Stimulated activated naive CD4-positive, alpha-beta T cell (primary cell): Measurements from ENCODE around the gene TRAF1.

ENCODE experiments used
- DNase-seq, 6 experiments: peaks; one replicate each; lab custom pipeline; 2025; lab: John Stamatoyannopoulos, UW

The TRAF1 gene

DNA sequence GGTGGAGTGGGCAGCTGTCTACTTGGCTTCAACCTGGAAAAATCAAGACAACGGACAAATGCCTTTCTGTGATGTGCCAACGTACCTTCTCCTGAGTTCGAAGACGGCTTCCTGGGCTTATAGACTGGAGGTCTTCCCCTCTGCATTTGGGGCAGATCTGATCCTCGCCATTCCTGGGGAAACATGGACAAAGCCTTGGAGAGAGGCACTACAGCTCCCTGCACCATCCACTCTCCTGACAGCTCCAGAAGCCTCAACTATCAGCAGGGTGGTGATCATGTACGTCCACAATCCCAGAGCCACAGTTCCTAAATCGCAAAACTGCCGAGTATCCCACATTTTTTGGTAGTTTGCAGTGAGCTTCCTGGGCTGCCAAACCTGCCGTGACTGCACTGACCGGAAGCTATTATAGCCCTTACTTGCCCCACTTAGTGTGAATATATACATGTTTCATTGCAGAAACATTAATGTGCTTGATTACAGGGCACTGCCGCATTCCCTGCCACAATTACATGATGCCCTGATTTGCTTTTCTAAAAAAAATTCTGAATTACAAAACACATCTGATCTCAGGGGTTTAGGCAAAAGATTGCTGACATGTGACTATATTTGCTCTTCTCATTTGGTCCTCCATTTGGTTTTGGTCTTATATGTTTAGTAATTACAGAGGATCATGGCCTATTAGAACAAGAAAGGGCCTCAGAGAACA is 2.8 kb downstream of the TRAF1 start:
- DNase-seq = no peak

DNA sequence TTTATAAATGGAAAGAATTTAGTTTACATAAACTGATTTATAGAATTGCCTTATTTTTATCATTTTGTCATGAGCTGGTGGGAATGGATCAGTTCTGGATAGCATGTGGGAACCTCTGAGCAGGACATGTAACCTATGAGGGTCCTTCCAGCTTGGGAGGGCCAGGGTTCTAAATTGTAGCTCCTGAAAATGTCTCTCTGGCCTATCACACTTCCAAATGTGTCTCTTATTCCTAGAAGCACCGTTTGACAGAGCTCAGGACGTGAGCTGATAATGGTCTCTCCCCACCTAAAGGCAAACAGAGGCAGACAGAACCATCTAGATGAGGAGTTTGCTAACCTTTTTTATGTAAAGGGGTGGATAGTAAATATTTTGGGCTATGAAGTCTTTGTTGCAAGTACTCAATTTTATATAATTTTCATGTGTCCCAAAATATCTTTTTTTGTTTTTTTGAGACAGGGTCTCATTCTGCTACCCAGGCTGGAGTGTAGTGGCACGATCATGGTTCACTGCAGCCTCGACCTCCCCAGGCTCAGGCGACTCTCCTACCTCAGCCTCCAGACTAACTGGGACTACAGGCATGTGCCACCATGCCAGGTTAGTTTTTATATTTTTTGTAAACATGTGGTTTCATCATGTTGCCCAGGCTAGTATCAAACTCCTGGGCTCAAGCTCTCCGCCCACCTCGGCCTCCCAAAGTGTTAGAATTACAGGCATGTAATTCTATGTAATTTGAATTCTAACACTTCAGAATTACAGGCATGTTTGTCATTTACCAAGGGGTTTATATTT is 4.0 kb downstream of the TRAF1 start:
- DNase-seq = no peak

DNA sequence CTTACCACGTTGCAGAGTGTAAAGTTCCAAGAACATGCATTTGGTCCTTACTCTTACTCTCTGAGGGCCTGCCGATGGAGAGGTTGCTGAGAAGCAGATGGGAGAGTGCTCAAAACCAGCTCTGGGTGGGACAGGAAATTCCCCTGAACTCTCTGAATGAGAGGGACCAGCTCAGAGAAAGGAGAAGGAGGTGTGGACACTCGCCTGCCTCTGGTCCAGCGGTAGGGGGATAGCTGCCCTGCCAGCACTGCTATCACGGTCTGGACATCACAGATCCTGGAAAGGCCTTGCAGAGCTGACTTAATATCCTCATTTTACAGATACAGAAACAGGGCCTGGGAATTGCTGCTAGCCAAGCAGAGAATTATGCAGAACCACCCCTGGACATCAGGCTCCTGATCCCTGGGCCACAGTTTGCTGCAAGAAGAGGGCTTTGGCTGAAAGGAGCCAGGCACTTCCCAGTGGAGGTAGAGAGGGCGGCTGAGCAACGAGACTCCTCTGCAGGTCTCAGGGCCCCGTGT is 4.9 kb downstream of the TRAF1 start:
- DNase-seq = no peak

DNA sequence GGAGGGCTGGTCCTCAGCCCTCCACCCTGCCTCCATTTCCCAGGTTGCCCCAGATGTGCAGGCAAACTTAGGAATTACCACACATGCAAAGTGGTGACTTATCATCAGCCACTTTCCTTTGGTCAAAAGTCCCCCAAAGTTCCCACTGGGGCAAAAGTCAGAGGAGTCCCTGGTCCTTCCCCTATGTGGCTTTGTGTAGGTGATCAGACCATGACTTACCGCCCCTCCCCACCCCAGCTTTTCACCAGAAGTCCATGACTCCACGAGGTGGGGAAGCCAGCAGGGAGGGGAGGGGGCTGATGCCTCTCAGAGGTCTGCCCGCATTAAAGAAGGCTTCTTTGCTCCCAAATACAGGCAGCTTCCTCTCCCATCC is 5.8 kb downstream of the TRAF1 start:
- no peak for DNase-seq

DNA sequence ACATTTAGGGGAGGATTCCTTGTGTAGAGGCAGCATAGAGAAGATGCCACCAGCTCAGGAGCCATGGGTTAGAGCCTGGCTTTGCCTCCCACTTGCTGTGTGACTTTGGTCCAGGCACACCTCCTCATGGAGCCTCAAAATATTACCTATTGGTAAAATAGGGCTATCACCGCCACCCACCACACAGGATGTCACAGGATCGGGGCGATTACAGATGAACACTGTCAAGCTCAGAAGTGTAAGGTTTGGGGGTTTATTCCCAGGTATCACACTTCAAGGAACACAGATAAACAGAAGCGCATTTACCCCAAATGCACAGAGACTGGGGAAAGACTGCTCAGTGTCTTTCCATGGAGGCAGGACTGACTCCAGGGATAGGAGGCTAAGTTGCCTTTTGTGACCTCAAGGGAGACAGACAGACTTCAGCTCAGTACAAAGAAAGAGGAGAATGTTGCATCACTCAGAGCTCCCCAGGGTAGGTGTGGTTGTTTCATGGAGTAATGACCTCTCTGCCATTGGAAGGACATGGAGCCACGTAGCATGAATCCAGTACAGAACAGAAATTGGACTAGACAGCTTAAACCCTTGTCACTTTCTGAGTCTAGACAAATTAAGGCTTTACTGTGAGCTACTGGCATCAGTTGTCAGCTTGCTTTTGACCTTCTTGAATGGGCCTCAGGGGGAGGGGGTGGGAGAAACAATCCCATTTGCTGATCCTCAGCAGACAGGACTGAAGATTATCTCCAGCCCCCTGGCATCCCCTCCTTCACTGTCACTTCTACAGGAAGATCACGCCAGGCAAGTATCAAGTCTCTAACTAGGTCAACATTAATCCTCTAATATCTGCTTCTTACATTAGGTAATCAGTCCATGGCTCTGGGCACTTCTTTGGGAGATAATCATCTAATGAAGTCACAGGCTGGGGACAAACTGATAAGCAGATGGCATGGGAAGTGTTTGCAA is 6.5 kb downstream of the TRAF1 start:
- no peak for DNase-seq

DNA sequence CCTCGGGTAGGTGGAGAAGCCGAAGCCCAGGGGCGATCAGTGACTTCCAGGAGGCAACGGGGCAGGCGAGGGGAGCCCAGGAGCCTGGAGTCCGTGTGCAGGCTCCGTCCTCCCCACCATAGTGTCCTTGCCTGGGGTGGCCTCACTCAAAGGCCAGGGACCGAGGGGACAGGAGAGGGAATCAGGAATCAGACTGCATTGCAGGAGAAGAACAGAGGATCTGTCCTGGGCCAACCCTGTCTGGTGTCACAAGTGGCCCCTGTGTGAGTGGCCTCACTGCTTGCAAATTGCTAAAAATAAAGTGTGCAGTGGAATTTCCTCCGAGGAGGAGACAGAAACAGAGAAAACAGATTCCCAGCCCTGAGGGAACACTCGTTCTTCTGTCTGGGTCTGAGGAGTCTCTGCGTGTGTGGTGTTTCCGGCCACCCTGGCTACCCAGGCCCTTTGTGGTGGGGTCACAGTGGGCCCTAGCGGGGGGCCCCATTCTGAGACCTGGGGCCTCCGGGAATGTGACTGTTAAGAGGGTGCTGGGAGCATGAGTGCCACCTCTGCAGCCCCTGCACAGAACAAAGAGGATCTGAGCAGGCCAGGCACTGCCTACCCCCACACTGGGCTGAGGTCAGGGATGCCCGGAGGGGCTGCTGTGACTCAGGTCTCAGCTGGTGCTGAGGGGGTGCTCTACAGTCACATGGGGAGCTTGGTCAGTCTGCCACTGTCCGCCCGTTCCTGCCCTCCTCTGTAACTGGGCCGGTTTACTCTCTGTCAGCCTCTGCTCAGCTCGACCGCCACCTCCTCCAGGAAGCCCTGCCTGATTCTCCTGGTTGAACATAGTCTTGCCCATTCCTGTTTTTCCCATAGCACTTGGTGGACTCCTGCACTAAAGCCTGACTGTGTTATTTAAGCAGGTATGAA is 7.4 kb downstream of the TRAF1 start:
- DNase-seq = no peak

DNA sequence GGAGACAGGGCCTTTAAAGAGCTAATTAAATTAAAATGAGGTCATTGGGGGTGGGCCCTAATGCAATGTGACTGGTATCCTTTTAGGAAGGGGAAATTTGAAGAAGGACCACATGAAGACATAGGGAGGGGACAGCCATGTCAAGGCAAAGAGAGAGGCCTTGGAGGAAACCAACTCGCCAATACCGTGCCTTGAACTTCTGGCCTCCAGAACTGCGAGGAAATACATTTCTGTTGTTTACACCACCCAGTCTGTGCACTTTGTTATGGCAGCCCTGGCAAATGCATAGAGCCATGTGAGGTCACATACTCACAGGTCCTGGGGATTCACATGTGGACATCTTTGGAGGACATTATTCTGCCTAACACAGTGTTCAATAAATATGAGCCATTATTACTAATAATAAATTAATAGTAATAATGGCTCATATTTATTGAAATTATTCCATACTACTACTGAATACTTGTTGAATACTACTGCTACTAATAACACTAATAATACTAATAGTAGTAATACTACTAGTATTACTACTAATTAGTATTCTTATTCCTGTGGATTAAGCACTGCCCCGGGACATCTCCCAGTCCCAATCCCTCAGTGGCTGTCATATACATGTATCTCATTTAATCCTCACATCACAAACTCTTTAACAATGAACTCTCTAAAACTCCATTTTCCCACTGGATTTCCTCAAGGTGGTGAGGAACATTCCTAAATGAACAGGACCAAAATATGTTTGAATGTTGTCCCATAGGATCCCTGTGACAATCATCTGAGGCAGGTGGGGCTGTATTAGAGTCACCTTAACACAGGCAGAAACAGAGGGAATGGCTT is 8.4 kb downstream of the TRAF1 start:
- DNase-seq = no peak

DNA sequence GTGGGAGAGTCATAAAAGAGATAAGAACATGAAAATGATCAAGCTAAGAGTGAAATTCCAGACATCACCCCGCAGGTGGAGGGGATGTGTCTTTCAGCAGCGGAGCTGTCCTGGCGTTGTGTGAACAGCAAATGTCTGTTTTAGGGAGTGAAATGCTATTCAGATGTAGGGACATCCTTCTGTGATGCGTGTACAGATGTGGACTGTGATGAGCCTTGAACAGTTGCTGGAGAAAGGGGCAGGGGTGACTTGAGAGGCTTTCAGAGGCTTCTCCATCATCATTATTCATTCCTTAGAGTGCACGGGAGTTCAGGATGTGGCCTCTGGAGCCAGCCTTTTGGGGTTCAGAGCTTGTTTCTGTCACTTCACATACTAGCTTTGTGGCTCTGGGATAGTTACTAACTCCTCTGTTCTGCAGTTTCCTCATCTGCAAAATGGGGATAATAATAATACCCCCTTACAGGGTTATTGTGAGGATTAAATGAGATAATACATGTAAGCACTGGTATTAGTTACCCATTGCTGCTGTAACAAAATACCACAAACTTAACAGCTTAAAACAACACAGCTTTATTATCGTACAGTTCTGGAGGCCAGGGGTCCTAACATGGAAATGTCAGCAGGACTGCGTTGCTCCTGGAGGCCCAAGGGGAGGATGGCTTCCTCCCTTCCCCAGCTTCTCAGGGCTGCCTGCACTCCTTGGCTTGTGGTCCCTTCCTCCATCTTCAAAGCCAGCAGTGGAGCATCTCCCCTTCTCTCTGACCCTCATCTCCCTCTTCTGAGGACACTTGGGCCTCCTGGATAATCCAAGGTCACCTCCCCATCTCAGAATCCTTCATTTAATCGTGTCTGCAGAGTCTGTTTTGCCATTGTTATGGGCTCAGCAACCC is 9.4 kb downstream of the TRAF1 start:
- no peak for DNase-seq

DNA sequence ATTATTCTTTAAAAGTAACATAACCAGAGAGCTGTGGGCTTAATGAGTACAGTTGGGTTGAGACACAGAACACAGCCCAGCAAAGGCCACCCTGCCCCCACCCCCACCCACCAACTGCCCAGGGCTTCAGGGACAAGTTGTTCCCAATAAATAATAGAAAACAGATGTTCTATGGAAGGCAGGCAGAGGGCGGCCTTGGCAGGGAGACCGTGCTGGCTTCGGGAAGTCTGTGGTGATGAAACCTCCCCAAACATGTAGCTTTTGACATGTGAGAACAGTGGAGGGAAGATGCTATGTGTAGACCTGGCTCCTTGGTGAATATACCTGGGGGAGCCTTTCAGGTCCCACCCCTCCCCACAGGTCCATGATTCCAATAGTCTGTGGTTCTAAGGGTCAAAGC is 10.0 kb downstream of the TRAF1 start:
- DNase-seq = no peak

DNA sequence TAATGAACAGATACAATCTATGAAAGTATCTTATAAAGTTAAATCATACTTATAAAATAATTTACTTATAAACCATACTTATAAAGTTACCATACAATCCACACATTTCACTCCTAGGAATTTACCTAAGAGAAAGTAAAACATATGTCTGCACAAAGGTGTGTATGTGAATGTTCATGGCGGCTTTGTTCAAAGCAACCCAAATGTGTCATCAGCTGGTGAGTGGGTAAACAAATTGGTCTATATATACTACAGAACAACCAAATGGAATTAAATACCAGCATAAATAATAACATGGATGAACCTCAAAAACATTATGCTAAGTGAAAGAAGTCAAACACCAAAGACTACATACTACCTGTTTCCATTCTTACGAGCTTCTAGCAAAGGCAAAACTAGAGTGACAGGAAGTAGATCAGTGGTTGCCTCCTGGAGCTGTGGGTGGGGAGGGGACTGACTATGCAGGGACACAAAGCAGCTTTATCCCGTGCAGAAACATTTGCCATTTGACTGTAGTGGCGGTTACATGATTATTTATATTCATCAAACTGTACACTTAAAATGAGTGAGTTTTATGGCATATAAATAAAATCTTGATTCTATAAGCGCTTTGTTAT is 10.6 kb downstream of the TRAF1 start:
- peak in 5 of 6 experiments; percentile 13 to 71 (median 52) for DNase-seq

DNA sequence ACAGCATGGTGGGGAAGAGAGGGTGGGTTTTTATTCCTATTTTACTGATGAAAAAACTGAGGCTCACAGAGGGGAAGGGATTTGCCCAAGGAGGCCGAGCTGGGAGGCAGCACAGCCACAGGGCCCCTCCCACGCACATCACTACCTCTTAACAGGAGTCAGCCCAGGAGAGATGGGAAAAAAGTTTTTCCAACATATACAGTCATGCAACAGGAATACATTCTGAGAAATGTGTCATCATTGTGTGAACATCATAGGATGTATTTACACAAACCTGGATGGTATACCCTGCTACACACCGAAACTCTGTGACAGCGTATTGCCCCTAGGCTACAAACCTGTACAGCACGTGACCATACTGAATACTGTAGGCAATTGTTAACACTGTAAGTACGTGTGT is 11.6 kb downstream of the TRAF1 start:
- DNase-seq = no peak

DNA sequence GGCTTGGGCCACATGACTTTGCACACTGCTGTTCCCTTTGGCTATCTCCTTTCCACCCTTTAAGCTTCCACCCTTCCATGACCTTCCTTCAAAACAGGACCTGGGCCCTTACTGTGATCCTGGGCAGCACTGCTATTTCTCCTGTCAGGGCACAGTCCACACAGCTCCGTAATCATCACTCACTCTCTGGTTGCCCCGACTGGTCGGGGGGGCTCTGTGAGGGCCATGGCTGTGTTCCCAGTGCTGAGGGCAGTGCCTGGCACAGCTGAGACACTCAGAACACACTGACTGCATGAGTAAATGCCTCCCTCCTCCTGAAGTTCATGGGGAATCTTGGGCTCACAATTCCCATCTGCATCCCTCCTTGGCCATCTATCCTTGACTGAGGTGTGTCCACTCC is 12.2 kb downstream of the TRAF1 start:
- no peak for DNase-seq

DNA sequence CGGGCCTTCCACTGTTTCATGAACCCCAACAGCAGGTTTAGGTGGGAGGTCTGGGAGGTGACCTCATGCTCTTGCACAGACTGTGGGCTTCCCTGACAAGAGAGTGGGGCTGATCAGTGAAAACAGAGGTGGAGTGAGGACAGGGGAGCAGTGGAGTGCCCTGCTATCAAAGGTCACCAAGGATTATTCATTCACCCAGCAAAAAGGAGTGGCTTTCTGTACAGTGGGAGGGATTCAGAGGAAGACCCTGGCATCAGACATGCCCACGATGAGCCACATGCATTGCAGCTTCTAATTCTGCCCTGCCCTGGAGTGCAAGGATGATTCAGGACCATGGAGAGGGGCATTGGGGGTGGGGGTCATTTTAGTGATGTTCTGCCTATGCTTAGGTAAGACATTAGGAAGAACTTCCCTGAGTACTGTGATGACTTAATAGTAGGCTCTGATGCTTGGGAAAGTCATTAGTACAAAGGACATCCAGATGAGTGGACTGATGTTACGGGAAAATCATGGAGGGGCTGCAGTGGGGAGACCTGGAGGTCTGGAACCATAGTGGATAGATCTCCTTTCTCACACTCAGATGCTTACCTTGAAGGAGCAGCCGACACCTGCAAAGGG is 12.8 kb downstream of the TRAF1 start:
- peak in 5 of 6 experiments; percentile 14 to 34 (median 28) for DNase-seq

DNA sequence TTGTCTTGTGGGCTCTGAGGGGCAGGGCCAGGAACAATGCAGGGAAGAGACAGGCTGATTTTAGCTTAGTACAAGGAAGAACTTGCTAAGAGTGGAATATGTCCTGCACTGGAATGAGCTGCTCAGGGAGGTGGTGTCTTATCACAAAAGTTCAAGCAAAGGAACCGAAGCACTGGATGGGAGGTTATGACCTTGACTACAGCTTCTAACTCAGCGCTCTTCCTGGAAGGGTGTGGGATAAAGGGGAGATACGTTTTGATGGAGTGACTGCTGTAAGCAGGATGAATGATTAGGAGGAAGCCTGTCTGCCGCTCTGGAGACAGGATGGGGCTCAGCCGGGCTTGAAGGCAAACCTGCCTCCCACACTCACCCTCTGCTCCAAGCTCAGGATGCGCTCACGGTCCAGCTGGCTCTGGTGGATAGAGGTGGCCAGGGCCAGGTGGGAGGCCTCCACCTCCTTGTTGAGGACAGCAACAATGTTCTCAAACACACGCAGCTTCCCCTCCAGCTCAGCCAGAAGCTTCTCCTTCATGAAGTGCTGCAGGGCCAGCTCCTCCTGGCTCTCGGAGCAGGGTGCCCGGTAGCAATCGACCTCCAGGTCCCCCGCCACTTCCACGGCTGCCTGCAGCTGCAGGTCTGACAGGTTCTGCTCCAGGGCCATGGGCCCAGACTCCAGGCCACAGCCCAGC is 13.5 kb downstream of the TRAF1 start:
- no peak for DNase-seq

DNA sequence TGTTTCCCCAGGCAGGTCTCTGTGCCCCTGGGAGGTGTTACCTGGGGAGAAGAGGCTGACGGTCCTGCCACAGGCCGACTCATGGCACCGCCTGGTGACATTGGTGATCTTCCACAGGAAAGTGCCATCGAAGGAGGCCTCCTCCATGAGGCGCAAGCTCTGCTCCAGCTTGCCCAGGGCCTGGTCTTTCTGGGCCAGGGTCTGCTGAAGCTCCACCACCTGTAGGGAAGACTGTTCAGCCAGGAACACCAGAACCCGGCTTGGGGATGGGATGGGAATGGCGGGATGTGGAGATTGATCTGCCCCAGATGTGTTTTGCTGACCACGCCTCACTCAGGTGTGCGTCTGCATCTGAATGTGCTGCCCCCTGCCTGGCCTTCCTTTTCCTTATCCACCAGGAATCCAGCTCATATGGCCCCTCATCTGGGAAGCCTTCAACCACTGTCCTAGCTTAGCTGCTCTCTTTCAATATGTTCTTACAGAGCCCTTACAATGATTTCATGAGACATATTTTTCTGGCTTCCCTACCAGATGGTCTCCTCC is 15.2 kb downstream of the TRAF1 start:
- no peak for DNase-seq

DNA sequence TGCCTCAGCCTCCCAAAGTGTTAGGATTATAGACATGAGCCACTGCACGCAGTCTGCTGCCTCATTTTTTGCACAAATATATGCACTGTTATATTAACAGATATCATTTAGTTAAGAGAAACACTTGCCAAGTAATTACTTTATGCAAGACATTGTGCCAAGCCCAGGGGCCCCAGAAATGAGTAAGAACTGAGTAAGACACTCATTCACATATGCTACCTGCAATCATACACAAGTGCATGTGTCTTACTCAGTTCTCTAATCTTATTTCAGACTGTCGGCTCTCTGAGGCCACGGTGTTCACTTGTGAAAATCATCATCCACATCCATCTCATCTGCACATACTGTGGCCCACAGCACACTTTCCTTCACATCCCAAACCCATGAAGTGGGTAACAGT is 16.0 kb downstream of the TRAF1 start:
- DNase-seq = no peak

DNA sequence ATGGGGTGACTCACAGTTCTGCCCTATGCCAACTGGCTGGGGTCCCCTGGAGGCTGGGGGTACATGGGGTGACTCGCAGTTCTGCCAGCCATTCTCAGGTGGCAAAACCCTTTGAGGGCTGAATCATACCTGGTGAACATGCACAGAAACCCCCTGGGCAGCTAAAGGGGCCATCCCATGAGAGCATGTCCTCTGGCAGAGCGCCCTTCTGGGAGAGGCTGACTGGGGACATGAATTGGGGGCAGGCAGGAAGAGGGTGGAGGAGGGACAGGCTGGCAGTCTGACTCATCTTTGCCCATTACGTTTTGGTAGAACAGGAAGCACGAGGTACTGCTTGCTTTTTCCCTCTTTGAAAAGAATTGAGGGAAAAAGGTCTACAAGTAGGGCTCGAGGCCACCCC is 16.7 kb downstream of the TRAF1 start:
- DNase-seq = peak in 3 of 6 experiments; percentile 22 to 37 (median 30)
